Rectal smooth muscle tissue (tissue), 1 donor: ENCODE results near the gene CD40.

Experiments used
- H3K27ac ChIP-seq: one replicate; pipeline ENCODE4 v1.7.0; 2013; ENCODE audit warnings: low read depth, low read length, inconsistent platforms
- H3K27me3 ChIP-seq: one replicate; pipeline ENCODE4 v1.7.0; 2013; ENCODE audit warnings: low read length; ENCODE audit not compliant: control insufficient read depth, insufficient read depth
- H3K36me3 ChIP-seq: one replicate; pipeline ENCODE4 v1.7.0; 2013; ENCODE audit warnings: low read length; ENCODE audit not compliant: control insufficient read depth, insufficient read depth
- H3K4me1 ChIP-seq: one replicate; pipeline ENCODE4 v1.7.0; 2013; ENCODE audit warnings: low read length; ENCODE audit not compliant: control insufficient read depth, insufficient read depth
- H3K4me3 ChIP-seq: one replicate; pipeline ENCODE4 v1.7.0; 2013; ENCODE audit warnings: low read length
- H3K9ac ChIP-seq: one replicate; pipeline ENCODE4 v1.7.0; 2013; ENCODE audit warnings: low read length

The CD40 gene

DNA sequence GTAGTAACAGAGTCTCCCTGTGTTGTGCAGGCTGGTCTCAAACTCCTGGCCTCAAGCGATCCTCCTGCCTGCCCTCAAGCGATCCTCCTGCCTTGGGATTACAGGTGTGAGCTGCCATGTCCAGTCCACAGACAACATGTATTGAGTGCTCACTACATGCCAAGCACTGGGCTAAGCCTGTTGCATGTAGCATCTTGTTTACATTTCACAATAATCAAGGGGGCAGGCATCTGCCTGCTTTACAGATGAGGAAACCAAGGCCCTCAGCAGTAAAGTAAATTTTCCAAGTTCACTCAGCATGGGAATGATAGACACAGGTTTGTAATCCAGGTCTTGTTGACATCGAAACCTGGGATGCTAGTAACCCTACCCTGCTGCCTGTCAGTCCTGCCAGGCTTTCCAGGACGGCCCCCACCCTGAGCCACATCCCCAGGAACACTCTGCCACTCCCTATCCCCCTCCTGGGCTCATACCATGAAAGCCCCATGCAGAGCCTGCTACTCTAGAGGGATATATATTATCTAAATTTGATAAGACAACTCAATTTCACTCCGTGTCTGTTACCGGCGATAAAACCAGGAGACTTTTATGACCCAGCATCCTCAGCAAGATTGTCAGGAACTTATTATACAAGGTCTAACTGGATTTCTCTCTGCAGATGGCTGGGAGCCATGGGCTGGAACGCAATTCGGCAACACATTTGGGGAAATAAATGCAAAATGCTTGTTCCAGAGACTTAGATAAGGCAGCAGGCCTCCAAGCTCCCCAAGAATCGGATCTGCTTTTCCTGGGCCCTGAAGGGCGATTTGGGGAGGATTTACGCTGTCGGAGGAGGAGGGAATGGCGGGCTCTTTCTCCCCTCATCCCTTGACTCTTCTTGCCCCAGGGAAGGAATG is 30.4 kb downstream of the CD40 start:
- H3K27me3 ChIP-seq, result no peaks in the 10 kb centered on the region
- H3K27ac ChIP-seq, result no peak overlapping the region
- no peaks in the 10 kb centered on the region for H3K4me1 ChIP-seq
- no peak overlapping the region for H3K4me3 ChIP-seq
- H3K36me3 ChIP-seq, result no peaks in the 10 kb centered on the region
- no peak overlapping the region for H3K9ac ChIP-seq

DNA sequence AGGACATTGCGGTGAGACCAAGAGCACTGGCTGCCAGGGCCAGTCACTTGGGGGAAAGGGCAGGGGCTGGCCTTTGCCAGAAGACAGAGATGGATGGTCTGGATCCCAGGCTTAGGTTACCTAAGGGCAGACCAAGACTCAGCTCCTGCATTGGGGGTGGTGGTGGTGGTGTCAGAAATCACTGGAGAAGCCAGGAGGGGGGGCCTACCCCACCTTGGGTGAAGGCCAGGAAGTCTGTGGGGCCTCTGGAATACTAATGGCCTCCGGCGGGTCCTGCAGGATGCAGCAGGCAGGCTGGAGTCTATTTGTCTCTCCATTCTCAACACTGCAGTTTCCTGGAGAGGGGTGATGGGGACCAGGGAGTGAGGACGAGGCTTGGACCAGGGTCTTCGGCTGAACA is 32.8 kb downstream of the CD40 start:
- no peaks in the 10 kb centered on the region for H3K4me1 ChIP-seq
- H3K36me3 ChIP-seq, result no peaks in the 10 kb centered on the region
- H3K27ac ChIP-seq, result no peak overlapping the region
- H3K27me3 ChIP-seq, result no peaks in the 10 kb centered on the region
- H3K4me3 ChIP-seq, result no peak overlapping the region
- H3K9ac ChIP-seq, result no peak overlapping the region

DNA sequence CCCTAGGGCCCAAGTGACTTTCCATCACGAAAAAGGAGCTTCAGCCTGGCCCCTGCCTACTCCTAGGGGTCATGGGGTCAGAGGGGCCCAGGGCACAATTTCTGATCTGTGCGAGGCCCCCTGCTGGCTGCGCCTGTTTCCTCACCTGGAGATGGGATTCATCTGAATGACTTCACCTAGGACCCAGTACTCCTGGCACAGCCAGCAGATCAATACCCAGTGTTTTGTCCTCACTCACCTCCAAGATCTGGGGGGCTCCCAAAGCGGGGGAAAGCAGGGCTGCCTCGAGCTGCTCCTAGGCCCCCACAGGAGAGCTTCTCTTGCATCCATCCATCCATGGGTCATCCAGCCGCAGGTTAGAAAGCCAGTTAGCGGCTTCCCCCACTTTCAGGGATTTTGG is 33.8 kb downstream of the CD40 start:
- Histone ChIP-seq H3K4me1 (no peaks in the 10 kb centered on the region), H3K36me3 (no peaks in the 10 kb centered on the region), H3K27me3 (no peaks in the 10 kb centered on the region), H3K4me3 (no peak overlapping the region), H3K9ac (no peak overlapping the region), H3K27ac (no peak overlapping the region)

DNA sequence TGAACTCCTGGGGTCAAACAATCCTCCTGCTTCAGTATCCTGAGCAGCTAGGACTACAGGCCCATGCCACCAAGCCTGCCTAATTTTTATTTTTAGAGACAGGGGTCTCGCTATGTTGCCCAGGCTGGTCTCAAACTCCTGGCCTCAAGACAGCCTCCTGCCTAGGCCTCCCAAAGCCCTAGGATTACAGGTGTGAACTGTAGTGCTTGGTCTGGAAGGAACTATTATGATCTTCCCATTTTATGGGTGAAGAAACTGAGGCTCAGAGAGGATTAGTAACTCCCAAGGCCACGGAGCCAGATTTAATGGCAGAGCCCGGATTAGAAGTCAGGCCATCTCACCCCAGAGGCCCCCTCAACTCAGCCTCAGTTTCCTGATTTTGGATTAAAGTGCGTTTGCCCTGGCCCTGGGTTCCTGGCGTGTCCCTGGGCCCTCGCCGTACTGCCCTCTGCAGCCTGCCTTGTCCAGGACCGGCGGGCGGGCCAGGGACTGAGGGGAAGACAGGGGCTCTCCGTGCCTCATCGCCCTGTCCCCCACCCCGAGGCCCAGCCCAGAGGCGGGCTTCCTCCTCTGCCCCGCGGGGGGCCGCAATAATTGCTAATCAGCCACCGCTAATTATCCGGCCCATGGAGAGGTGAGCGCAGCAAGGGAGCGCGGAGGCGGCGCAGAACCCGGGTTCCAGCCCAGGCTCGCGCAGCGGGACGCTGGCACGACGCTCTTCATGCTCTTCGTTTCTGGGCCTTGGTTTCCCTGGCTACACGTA is 34.9 kb downstream of the CD40 start:
- H3K27ac ChIP-seq, result no peak overlapping the region
- H3K9ac ChIP-seq, result no peak overlapping the region
- peaks cover 5% of the 10 kb centered on the region for H3K27me3 ChIP-seq
- no peaks in the 10 kb centered on the region for H3K4me1 ChIP-seq
- H3K4me3 ChIP-seq, result no peak overlapping the region
- no peaks in the 10 kb centered on the region for H3K36me3 ChIP-seq

DNA sequence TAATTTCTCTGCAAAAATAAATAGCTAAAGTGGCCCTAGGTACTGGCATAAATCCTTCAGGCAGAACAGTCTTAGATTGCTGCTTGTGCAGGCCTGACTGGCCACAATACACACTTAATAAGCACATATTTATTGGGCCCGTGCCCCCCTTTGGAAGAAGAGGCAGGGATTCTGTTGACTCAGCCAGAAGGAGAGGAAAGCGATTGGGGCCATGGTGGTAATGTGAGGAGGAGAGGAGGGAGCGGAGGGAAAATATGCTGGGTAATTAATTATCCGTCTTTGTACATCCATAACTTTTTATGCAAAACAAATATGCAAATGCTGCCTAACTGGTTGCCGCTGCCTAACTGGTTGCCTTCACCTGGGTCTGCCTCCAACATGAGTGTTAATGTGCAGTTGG is 36.2 kb downstream of the CD40 start:
- Histone ChIP-seq H3K36me3 (no peaks in the 10 kb centered on the region), H3K4me1 (no peaks in the 10 kb centered on the region), H3K27ac (no peak overlapping the region), H3K27me3 (peaks cover 5% of the 10 kb centered on the region), H3K4me3 (no peak overlapping the region), H3K9ac (no peak overlapping the region)

DNA sequence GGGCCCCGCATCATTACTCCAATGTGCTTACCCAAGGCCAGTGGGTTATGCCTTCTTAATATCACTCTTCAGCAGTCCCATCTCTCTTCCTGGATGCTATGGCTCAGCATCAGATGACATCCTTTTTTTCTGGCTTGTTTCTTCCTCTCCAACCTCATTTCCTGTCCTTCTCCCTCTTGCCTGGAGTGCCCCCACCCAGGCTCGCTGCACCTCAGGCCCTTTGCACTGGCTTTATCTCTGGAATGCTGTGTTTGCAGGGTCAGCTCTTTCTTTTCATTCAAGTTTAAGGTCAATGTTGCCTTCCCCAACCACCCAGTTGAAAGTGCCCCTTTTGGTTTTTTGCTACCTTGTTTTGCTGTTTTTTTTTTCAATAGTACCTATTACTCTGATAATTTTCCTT is 36.7 kb downstream of the CD40 start:
- Histone ChIP-seq H3K4me3 (no peak overlapping the region), H3K9ac (no peak overlapping the region), H3K4me1 (no peaks in the 10 kb centered on the region), H3K36me3 (no peaks in the 10 kb centered on the region), H3K27me3 (peaks cover 5% of the 10 kb centered on the region), H3K27ac (no peak overlapping the region)

DNA sequence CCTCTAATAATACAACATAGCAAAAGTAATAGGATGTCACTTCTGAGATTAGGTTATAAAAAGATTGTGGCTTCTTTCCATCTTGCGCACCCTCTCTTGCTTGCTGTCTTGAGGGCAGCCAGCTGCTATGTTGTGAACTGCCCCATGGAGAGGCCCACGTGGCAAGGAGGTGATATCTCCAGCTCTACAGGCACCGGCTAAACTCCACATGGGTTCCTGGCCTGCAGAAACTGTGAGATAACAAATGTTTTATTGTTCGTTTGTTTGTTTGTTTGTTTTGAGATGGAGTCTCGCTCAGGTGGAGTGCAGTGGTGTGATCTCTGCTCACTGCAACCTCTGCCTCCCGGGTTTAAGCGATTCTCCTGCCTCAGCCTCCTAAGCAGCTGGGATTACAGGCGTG is 38.0 kb downstream of the CD40 start:
- Histone ChIP-seq H3K9ac (no peak overlapping the region), H3K4me3 (no peak overlapping the region), H3K27me3 (peaks cover 5% of the 10 kb centered on the region), H3K4me1 (no peaks in the 10 kb centered on the region), H3K36me3 (no peaks in the 10 kb centered on the region), H3K27ac (no peak overlapping the region)

DNA sequence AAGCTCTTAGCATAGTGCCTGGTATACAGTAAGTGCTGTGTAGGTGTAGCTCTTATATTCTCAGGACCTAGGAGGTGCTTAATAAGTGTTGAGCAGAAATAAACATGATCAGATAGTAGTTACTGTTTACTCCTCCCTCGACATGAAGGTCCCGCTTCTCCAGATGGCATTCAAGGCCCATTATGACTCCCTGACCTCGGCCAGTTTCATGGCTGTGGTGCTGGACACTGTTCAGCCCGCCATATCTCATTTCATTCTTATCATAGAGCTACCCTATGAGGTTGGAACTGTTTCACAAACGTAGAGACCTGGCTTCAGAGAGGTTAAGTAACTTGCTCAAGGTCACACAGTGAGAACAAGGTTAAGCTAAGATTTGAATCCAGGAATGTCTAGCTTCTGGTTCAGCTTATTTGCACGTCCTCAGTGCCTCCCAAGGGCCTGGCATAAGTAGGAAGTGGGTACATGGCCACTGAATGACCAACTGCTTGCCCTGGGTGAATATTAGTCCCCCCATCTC is 39.0 kb downstream of the CD40 start:
- H3K27ac ChIP-seq, result no peak overlapping the region
- H3K4me3 ChIP-seq, result no peak overlapping the region
- no peaks in the 10 kb centered on the region for H3K36me3 ChIP-seq
- H3K27me3 ChIP-seq, result peaks cover 5% of the 10 kb centered on the region
- H3K9ac ChIP-seq, result no peak overlapping the region
- H3K4me1 ChIP-seq, result no peaks in the 10 kb centered on the region

DNA sequence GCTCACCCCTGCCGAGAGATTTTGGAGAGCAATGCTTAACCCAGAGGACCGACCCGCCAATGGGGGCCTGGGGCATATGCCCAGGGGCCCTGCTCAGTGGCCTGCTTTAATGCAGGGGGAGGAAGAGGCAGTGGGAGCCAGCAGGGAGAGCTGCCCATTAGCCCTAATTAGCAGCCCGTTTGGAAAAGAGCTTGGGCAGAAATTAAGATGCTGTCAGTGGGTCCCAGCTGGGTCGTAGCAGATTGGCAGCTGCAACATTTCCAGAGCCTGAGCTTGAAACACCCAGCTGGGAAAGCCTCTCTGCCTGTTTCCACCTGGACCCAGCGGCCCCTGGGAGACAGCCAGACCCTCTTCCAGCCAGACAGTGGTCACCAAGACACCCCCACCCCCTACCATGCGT is 39.5 kb downstream of the CD40 start:
- Histone ChIP-seq H3K36me3 (no peaks in the 10 kb centered on the region), H3K4me1 (no peaks in the 10 kb centered on the region), H3K27ac (no peak overlapping the region), H3K27me3 (peaks cover 5% of the 10 kb centered on the region), H3K4me3 (no peak overlapping the region), H3K9ac (no peak overlapping the region)

DNA sequence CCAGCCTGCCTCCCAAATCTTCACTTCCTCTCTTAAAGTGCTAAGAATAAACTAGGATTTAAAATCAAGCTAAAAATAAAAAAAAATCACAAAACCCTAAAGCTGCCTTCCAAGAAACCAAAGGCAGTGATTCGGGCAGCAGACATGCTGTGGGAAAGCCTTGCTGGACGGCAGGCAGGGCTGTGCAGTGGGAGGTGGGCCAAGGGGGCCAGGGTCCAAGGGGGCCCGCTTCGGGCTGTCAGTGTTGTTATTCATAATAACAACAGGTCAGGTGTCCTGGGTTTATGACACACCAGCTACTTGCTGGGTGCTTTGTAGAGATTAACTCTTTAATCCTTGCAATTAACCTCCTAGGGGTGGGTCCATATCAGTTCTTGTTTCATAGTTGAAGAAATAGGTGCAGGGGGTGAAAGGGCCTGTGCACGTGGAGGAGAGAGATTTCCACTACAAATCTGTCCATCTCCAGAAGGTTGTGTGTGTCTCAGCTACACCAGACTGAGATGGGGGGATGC is 40.4 kb downstream of the CD40 start:
- H3K4me3 ChIP-seq, result no peak overlapping the region
- H3K9ac ChIP-seq, result no peak overlapping the region
- peaks cover 5% of the 10 kb centered on the region for H3K27me3 ChIP-seq
- H3K4me1 ChIP-seq, result no peaks in the 10 kb centered on the region
- no peak overlapping the region for H3K27ac ChIP-seq
- no peaks in the 10 kb centered on the region for H3K36me3 ChIP-seq

DNA sequence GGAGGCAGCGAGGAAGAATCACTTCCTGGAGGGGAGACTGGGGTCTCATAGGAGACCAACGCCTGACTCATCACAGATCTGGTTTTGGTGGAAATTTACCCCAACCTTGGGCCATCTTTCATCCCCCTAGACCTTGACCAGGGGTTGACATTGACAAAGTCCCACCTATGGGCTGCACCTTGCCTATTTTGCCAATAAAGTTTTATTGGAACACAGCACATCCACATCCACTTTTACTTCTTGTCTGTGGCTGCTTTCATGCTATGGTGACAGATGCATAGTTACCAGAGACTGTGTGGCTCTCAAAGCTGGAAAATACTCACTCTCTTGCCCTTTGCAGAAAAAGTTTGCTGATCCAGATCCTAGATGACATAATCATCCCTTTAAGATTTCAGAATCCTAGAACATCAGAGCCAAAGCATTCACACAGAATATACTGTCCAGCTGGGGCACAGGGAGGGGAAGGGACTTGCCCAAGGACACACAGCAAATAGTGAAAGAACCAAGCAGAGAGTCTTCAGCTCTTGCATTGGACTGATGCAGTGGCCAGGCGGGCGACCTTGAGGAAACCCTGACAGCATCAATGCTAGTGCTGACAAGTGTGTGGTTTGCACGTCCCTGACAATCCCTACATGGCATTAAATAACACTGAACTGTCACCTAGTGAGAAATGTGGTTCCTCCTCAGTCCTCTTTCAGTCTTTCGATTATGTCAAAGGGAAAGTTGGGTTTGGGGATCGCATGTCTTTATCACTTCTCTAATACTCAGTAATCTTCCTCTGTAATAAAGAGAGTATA is 41.2 kb downstream of the CD40 start:
- peaks cover 5% of the 10 kb centered on the region for H3K27me3 ChIP-seq
- H3K4me1 ChIP-seq, result no peaks in the 10 kb centered on the region

DNA sequence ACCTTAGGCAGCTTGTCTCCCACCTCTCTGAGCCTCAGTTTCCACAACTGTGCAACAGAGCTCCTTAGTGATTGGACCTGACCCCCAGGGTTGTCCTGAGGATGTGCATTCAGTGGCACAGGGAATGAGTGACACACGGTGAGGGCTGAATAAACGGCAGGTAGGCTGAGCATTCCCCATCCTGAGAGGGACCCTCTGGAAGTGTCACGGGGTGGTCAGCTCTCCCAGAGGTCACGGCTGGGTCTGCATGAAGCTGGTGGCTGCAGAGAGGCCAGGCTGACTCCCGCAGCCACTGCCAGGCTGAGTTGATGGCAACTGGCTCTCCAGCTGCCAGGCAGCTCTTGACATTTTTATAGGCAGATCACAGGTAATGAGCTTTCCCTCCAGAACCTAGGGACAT is 42.5 kb downstream of the CD40 start:
- Histone ChIP-seq H3K27me3 (peaks cover 5% of the 10 kb centered on the region), H3K9ac (no peak overlapping the region), H3K4me3 (no peak overlapping the region), H3K36me3 (no peaks in the 10 kb centered on the region), H3K27ac (no peak overlapping the region), H3K4me1 (no peaks in the 10 kb centered on the region)

More for the DNA sequence above, 41.2 kb downstream of the CD40 start:
- Histone ChIP-seq H3K27ac (no peak overlapping the region), H3K9ac (no peak overlapping the region), H3K36me3 (no peaks in the 10 kb centered on the region), H3K4me3 (no peak overlapping the region)
